ENCODE results near the gene BANK1.

Gene BANK1

GRCh38 chr4:101763576-101763975, 27.0 kb upstream of the BANK1 start:
- no peak for DNase-seq (ENCODE audit: low spot score)

GRCh38 chr4:101774807-101775206, 15.7 kb upstream of the BANK1 start:
- CTCF ChIA-PET = interaction anchor here (0.6 kb wide), 1 partner anchor 499 kb away, joined by 3 read pairs; no protein-coding TSS in a partner anchor
- POLR2A ChIA-PET (ENCODE audit: low non-redundant PET) = no interaction called here
- no peak for DNase-seq (ENCODE audit: low spot score)
- H3K27ac ChIP-seq = no peak overlapping the region
- TF ChIP-seq, protein P1, sequence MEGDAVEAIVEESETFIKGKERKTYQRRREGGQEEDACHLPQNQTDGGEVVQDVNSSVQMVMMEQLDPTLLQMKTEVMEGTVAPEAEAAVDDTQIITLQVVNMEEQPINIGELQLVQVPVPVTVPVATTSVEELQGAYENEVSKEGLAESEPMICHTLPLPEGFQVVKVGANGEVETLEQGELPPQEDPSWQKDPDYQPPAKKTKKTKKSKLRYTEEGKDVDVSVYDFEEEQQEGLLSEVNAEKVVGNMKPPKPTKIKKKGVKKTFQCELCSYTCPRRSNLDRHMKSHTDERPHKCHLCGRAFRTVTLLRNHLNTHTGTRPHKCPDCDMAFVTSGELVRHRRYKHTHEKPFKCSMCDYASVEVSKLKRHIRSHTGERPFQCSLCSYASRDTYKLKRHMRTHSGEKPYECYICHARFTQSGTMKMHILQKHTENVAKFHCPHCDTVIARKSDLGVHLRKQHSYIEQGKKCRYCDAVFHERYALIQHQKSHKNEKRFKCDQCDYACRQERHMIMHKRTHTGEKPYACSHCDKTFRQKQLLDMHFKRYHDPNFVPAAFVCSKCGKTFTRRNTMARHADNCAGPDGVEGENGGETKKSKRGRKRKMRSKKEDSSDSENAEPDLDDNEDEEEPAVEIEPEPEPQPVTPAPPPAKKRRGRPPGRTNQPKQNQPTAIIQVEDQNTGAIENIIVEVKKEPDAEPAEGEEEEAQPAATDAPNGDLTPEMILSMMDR (conservative IDR thresholded peaks at IDR 0.05; ENCODE audit: low read depth) = no peak

More at GRCh38 chr4:101763576-101763975, 27.0 kb upstream of the BANK1 start:
- POLR2A ChIA-PET (ENCODE audit: low non-redundant PET) = no interaction called here
- no peak overlapping the region for H3K27ac ChIP-seq
- CTCF ChIA-PET = no interaction called here
- TF ChIP-seq, protein P1 (conservative IDR thresholded peaks at IDR 0.05; ENCODE audit: low read depth) = no peak

DNA sequence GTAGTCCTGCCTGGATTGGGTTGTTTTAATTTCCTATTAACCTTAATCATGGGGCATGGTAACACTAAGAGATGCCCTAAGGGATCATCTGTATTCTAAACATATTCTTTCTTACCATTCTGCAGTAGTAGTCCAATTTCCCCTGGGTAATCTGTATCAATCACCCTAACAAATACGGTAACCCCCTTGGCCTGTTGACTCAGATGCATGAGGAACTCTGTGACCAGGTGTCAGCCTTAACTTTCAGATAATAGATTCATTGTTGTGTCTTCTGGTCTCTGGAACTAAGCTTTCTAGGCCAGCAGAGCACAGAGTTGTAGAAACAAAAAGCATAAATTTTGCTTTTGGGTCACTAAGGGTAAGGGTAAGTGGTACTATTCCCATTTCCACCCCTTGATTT, 13.1 kb upstream of the BANK1 start:
- DNase-seq (ENCODE audit: low spot score) = no peak
- ChIA-PET POLR2A (ENCODE audit: low non-redundant PET) (interaction anchor here (0.6 kb wide), 1 partner anchor 316 kb away, joined by 6 read pairs; no protein-coding TSS in a partner anchor), CTCF (no interaction called here)
- TF ChIP-seq, protein P1 (conservative IDR thresholded peaks at IDR 0.05; ENCODE audit: low read depth) = no peak
- H3K27ac ChIP-seq = no peak overlapping the region

DNA sequence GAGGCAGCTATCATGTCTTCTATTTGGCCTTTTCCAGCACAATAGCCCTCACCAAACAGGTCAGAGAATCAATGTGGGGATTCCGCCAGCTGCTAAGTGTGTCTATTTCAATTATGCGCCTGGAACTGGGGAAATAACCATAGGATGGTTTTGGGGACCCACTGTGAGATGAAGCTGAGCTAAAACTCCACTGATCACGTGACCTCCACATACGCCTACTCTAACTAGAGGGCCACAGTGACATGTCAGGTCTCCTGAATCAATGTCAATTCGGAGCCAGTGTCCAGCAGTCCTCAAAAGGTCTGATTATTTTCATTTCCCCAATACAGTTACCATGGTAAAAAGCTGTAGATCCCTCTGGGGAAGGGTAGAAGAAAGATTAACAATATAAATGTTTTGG, 10.2 kb upstream of the BANK1 start:
- DNase-seq (ENCODE audit: low spot score) = no peak
- ChIA-PET CTCF (no interaction called here), POLR2A (ENCODE audit: low non-redundant PET) (no interaction called here)
- H3K27ac ChIP-seq = no peak overlapping the region
- TF ChIP-seq, protein P1 (conservative IDR thresholded peaks at IDR 0.05; ENCODE audit: low read depth) = no peak

DNA sequence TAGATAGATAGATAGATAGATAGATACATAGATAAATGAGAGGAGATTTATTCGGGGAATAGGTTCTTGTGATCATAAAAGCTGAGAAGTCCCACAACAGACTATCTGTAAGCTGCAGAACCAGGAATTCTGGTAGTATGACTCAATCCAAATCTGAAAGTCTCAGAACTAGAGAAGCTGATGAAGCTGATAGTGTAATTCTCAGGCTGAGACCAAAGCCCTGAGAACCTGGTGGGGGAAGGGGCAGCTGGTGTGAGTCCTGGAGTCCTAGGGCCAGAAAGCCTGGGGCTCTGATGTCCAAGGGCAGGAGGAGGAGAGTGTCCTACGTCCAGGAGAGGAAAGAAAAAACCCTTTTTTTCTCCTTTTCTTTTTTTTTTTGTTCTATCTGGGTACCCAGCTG, 8.0 kb upstream of the BANK1 start:
- CTCF ChIA-PET = interaction anchor here (0.5 kb wide), 1 partner anchor 1879 kb away, joined by 3 read pairs; no protein-coding TSS in a partner anchor
- no peak overlapping the region for H3K27ac ChIP-seq
- TF ChIP-seq, protein P1 (conservative IDR thresholded peaks at IDR 0.05; ENCODE audit: low read depth) = no peak
- POLR2A ChIA-PET (ENCODE audit: low non-redundant PET) = no interaction called here
- no peak for DNase-seq (ENCODE audit: low spot score)

DNA sequence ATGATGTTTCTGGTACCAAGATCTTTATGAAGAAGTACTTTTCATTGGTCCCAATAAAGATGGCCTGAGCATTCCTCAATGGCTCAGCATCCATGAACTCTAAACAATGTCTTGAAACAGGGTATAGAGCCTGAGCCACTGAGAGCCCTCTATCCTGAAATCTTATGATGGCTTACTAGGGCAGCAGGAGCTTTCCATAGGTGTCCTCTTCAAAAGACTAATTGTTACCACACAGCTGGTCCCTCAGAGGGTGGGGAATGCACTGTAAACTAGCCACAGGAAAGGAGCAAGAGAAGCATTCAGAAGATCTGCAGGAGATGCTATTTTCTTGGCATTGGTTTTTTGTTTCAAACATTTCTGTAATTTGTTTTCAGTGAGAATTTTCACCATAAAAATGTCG, 5.6 kb upstream of the BANK1 start:
- POLR2A ChIA-PET (ENCODE audit: low non-redundant PET) = no interaction called here
- CTCF ChIA-PET = interaction anchor here (0.6 kb wide), 1 partner anchor 183 kb away, joined by 4 read pairs; no protein-coding TSS in a partner anchor
- DNase-seq (ENCODE audit: low spot score) = no peak
- TF ChIP-seq, protein P1 (conservative IDR thresholded peaks at IDR 0.05; ENCODE audit: low read depth) = no peak
- H3K27ac ChIP-seq = no peak overlapping the region

DNA sequence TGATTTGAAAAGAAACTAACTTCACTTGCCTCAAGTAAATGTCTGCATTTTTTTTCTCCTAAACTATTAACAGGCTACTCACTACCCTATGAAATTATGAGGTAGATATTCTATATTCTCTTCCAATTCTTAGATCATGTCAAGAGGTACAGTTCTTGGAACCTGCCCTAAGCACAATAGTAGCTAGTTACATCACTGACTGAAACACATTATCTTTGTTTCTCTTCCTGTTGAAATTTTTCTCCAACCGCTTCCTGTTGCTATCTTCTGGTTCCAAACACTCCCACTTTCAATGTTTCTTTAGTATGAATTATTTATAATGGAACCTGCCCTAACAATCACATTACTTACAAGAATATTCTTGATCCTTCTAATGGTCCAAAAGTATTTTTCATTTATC, 5.0 kb upstream of the BANK1 start:
- TF ChIP-seq, protein P1 (conservative IDR thresholded peaks at IDR 0.05; ENCODE audit: low read depth) = no peak
- H3K27ac ChIP-seq = no peak overlapping the region
- DNase-seq (ENCODE audit: low spot score) = no peak
- POLR2A ChIA-PET (ENCODE audit: low non-redundant PET) = no interaction called here
- CTCF ChIA-PET = no interaction called here
